Common myeloid progenitor, CD34-positive (primary cell): Measurements from ENCODE around the gene SEC61A1.

ENCODE experiments used
- CTCF ChIA-PET: fragments of 350-600 bp; sonication (Branson Sonifier 250); formaldehyde crosslinking; loops from one replicate; lab custom pipeline; 2021; ENCODE audit warnings: antibody characterized with exemption; lab: Charles Lee
- POLR2A ChIA-PET: fragments of 350-600 bp; sonication (Branson Sonifier 250); formaldehyde crosslinking; loops from one replicate; lab custom pipeline; 2021; ENCODE audit warnings: antibody characterized with exemption; lab: Charles Lee
- DNase-seq, 3 donors: peaks; one replicate each; pipeline versions ENCODE4 v3.0.0 to v3.0.0-alpha.2; 2013
- H3K27ac ChIP-seq, 2 experiments: 1 replicate in 1 of 2; 2 replicates in 1 of 2; pipeline ENCODE4 v1.7.0; 2013; ENCODE audit warnings: inconsistent platforms in 2 of 2, low read length in 2 of 2, mild to moderate bottlenecking in 2 of 2, low read depth in 1 of 2, moderate library complexity in 1 of 2; ENCODE audit not compliant: severe bottlenecking in 2 of 2, insufficient read depth in 1 of 2, poor library complexity in 1 of 2
- H3K27me3 ChIP-seq, 5 experiments: replicated peaks in 2 of 5; 1 replicate in 3 of 5; 2 replicates in 2 of 5; pipeline versions ENCODE4 v1.6.1 to v1.7.0; 2013; ENCODE audit warnings: low read length in 4 of 5, mild to moderate bottlenecking in 2 of 5, moderate library complexity in 2 of 5, inconsistent platforms in 1 of 5; ENCODE audit not compliant: insufficient read depth in 5 of 5, control insufficient read depth in 4 of 5
- H3K36me3 ChIP-seq, 4 experiments: 1 replicate in 2 of 4; 2 replicates in 2 of 4; pipeline versions ENCODE4 v1.6.1 to v1.7.0; 2013; ENCODE audit warnings: low read length in 3 of 4, control low read depth in 1 of 4, mild to moderate bottlenecking in 1 of 4; ENCODE audit not compliant: control insufficient read depth in 4 of 4, insufficient read depth in 4 of 4
- H3K4me1 ChIP-seq, 4 experiments: 1 replicate in 3 of 4; 2 replicates in 1 of 4; pipeline versions ENCODE4 v1.6.1 to v1.7.1; 2013; ENCODE audit warnings: low read length in 3 of 4, mild to moderate bottlenecking in 3 of 4, control low read depth in 1 of 4, inconsistent platforms in 1 of 4, moderate library complexity in 1 of 4; ENCODE audit not compliant: control insufficient read depth in 4 of 4, insufficient read depth in 4 of 4; ENCODE audit errors: control extremely low read depth in 1 of 4
- H3K4me3 ChIP-seq, 7 experiments: 1 replicate in 4 of 7; 2 replicates in 3 of 7; pipeline versions ENCODE4 v1.5.1 to v1.7.0; 2013; ENCODE audit warnings: mild to moderate bottlenecking in 7 of 7, low read length in 6 of 7, moderate library complexity in 6 of 7, inconsistent platforms in 2 of 7, low read depth in 2 of 7, control low read depth in 1 of 7; ENCODE audit not compliant: insufficient read depth in 4 of 7, control insufficient read depth in 1 of 7; ENCODE audit errors: extremely low read depth in 1 of 7
- H3K9me3 ChIP-seq, 5 experiments: 1 replicate in 4 of 5; 2 replicates in 1 of 5; pipeline versions ENCODE4 v1.6.1 to v1.7.1; 2013; ENCODE audit warnings: low read length in 4 of 5, mild to moderate bottlenecking in 2 of 5, inconsistent platforms in 1 of 5, low read depth in 1 of 5, moderate library complexity in 1 of 5; ENCODE audit not compliant: control insufficient read depth in 4 of 5, insufficient read depth in 2 of 5; ENCODE audit errors: control extremely low read depth in 1 of 5
- WGBS: methylation state at CpG from one replicate; pipeline ENCODE4 v1.1.5; 2013; ENCODE audit not compliant: insufficient coverage; 5-methylcytosine and 5-hydroxymethylcytosine counted together

The SEC61A1 gene

DNA sequence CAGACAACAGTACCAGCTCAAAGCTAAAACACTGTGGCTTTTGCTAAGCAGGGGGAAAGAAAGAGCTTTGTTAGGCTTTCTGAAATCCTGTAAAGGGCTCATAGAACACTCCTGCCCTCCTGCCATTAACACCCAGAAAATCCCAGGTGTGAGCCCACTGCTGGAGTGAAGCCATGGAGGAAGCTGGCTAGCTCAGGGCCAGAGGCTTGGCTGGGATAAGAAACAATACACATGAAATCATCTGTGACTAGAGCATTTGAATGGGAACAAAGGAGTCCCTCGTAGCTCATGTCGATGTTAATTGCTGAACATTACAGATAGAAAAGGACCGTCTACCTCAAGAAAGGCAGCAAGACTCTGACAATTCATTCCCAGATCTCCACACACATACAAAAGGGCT, 47.9 kb downstream of the SEC61A1 start:
- Histone ChIP-seq H3K4me3 (no peak overlapping the region), H3K9me3 (no peaks in the 10 kb centered on the region), H3K27me3 (no peaks in the 10 kb centered on the region), H3K36me3 (peaks cover 22 to 94% (median 75%) of the 10 kb centered on the region in 4 experiments), H3K27ac (no peak overlapping the region), H3K4me1 (no peaks in the 10 kb centered on the region)
- no peak for DNase-seq
- POLR2A ChIA-PET = no interaction called here
- 100% methylated on average over 2 of the region's 3 CpGs for WGBS
- CTCF ChIA-PET = interaction anchor here (0.7 to 3.3 kb wide), 6 partner anchors 10 to 508 kb away, joined by 4 to 11 read pairs (median 4); no protein-coding TSS in a partner anchor

DNA sequence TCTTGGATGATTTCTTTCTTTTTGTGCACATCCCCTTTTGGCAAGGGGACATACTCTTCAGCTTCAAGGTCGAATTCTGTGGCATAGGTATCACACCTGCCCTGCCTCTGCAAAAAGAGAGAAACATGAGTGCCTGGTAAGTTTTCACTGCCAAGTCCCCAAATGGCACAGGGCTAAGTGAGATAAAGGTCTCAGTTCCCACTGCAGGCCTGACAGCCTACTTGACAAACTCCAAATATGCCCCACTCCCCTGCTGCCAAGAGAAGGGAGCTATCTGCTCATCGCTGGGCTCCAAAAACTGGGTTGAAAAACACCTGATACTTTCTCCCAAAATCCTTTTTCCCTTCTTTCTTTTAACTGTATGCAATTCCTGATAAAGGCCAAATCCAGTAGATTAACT, 48.4 kb downstream of the SEC61A1 start:
- H3K4me1 ChIP-seq = no peaks in the 10 kb centered on the region
- no peak overlapping the region for H3K27ac ChIP-seq
- CTCF ChIA-PET = interaction anchor here (1.2 to 3.3 kb wide), 4 partner anchors 11 to 33 kb away, joined by 4 to 11 read pairs (median 6); no protein-coding TSS in a partner anchor
- no peak overlapping the region for H3K4me3 ChIP-seq
- peaks cover 22 to 95% (median 73%) of the 10 kb centered on the region in 4 experiments for H3K36me3 ChIP-seq
- DNase-seq = no peak
- H3K9me3 ChIP-seq = no peaks in the 10 kb centered on the region
- 100% methylated on average over 1 of the region's 2 CpGs for WGBS
- POLR2A ChIA-PET = no interaction called here
- no peaks in the 10 kb centered on the region for H3K27me3 ChIP-seq

DNA sequence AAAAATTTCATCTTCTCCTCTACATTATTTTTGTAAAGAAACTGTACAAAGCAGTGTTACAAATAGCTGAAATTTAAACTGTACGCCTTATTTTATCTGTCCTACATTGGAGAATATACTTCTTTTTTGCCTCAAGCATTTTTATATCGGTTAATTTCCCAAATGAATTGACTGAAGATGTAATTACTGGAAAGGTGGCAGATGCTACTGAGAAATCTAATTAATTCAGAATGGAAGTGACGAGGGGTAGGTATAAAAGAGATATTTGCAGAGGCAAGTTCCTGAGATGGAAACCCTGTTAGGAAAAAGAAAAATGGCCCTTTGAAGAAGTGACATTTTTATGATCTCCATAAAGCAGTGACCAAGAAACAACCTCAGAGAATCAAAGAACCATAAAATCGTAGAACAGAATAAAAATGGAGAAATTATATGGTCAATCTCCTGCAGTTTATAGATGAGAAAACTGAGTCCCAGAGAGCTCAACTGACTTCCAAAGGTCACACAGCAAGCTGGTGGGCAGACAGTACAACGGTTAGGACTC, 51.0 kb downstream of the SEC61A1 start:
- WGBS = 100% methylated on average over 2 of the region's 5 CpGs
- no peak for DNase-seq
- no peak overlapping the region for H3K4me3 ChIP-seq
- H3K9me3 ChIP-seq = no peaks in the 10 kb centered on the region
- H3K27ac ChIP-seq = no peak overlapping the region
- ChIA-PET POLR2A (no interaction called here), CTCF (interaction anchor here (1.0 to 1.4 kb wide), 4 partner anchors 8 to 74 kb away, joined by 3 to 4 read pairs (median 4); no protein-coding TSS in a partner anchor)
- H3K27me3 ChIP-seq = no peaks in the 10 kb centered on the region
- H3K36me3 ChIP-seq = peaks cover 24 to 88% (median 63%) of the 10 kb centered on the region in 4 experiments
- no peaks in the 10 kb centered on the region for H3K4me1 ChIP-seq

DNA sequence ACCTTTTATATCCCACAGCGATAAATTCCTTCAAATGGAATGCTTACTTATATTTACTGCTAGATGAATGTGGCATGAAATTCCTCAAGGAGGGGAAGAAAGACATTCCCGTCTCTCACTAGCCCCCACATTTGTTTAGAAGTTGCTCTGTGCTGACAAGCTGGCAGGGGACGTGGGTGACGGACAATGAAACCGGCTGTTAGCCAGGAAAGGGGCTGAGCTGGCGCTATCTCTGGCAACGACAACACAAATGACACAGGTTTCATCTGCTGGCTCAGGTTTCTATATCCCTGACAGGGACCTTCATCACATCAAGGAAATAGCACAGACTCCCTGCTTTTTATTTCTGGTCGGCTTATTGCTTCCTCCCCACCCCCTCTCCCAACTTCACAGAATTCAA, 55.6 kb downstream of the SEC61A1 start:
- H3K4me1 ChIP-seq = peaks cover 0 to 1% (median 0%) of the 10 kb centered on the region in 4 experiments
- H3K36me3 ChIP-seq = peaks cover 18 to 74% (median 44%) of the 10 kb centered on the region in 4 experiments
- no peak for DNase-seq
- H3K27ac ChIP-seq = no peak overlapping the region
- H3K4me3 ChIP-seq = no peak overlapping the region
- WGBS = 96% methylated on average over 6 of the region's 8 CpGs
- POLR2A ChIA-PET = no interaction called here
- no peaks in the 10 kb centered on the region for H3K27me3 ChIP-seq
- CTCF ChIA-PET = no interaction called here
- H3K9me3 ChIP-seq = no peaks in the 10 kb centered on the region

DNA sequence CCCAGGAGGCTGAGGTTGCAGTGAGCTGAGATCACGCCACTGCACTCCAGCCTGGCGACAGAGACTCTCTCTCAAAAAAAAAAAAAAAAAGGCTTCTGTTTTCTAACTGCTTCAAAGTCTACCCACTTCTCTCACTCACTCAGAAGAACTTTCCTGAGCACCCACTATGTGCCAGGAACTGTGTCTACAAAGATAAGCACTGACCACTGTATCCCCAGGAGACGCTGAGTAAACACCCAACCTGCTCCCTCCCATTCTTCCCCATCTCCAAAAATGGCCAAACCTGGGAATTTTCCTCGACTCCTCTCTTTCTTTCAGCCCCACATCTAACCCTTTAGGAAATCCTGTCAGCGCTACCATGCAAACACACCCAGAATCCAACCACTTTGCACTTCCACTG, 58.9 kb downstream of the SEC61A1 start:
- 94% methylated on average over 3 of the region's 5 CpGs for WGBS
- no peak overlapping the region for H3K27ac ChIP-seq

DNA sequence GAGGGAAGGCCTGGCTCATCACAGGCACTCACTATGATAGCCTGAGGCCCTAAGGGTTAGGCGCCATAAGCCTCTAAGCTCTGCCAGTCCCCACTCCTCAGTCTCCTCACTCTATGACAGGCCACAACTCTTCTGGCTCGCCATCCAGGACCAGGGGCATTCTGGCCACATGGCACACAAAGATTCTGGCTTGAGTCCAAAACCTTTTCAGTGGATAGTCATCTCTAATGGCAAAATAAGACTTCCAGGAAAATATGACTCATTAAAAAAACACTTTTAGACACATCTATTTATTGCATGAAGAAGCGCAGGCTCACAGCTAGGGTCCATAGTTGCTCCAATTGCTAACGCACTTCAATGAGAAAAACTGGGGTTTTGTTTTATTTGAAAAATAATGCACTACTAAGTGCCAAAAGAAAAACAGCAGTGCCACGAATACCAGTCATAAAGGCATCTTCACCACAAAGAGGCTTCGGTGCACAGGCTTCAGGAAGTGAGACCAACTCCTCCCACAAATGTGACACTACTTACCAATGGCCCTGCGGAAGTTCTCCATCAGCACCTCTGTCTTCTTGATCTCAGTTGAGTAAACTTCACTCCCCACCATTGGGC, 60.2 kb downstream of the SEC61A1 start:
- H3K4me1 ChIP-seq = peaks cover 0 to 4% (median 0%) of the 10 kb centered on the region in 4 experiments
- WGBS = 92% methylated on average over 6 of the region's 7 CpGs
- POLR2A ChIA-PET = no interaction called here

More for the DNA sequence above, 58.9 kb downstream of the SEC61A1 start:
- POLR2A ChIA-PET = interaction anchor here (1.0 kb wide), 1 partner anchor 16 kb away, joined by 6 read pairs; no protein-coding TSS in a partner anchor
- H3K4me3 ChIP-seq = no peak overlapping the region
- no peak for DNase-seq
- no peaks in the 10 kb centered on the region for H3K27me3 ChIP-seq
- H3K9me3 ChIP-seq = no peaks in the 10 kb centered on the region
- peaks cover 0 to 4% (median 0%) of the 10 kb centered on the region in 4 experiments for H3K4me1 ChIP-seq
- peaks cover 9 to 69% (median 44%) of the 10 kb centered on the region in 4 experiments for H3K36me3 ChIP-seq
- CTCF ChIA-PET = interaction anchor here (1.2 kb wide), 1 partner anchor 12 kb away, joined by 4 read pairs; no protein-coding TSS in a partner anchor

More for the DNA sequence above, 60.2 kb downstream of the SEC61A1 start:
- Histone ChIP-seq H3K4me3 (no peak overlapping the region), H3K27me3 (no peaks in the 10 kb centered on the region), H3K27ac (no peak overlapping the region), H3K36me3 (peaks cover 4 to 59% (median 41%) of the 10 kb centered on the region in 4 experiments), H3K9me3 (no peaks in the 10 kb centered on the region)
- no peak for DNase-seq
- CTCF ChIA-PET = interaction anchor here (1.2 to 1.5 kb wide), 2 partner anchors 10 to 15 kb away, joined by 3 read pairs; no protein-coding TSS in a partner anchor
